K562 (cell line): ENCODE results near the gene LRIT1. TPM values are rescaled to one million over a fixed set of nuclear protein-coding genes. Genes with fewer than 3 reads are reported as not detected.
"Not testable (repeated sequence)": the region's sequence is repeated elsewhere in the genome, so short reads cannot be mapped to it uniquely, and the experiment has no call there.

Experiments
- ATAC-seq: fragments of 200-7000 bp; cut with Tn5 transposase; 3 replicates; pipeline ENCODE4 v1.9.1; 2020; ENCODE audit warnings: moderate library complexity
- BruUV-seq: library from RNA; stranded (reverse); fragments of 400-500 nt; replicated peaks from 2 replicates; lab custom pipeline; 2021; lab: Mats Ljungman, UMichigan
- CTCF ChIA-PET: fragments of 300-600 bp; formaldehyde crosslinking; extraction: SDS; loops from one replicate; lab custom pipeline; 2021; ENCODE audit warnings: low intra/inter-chr PET ratio; lab: Yijun Ruan, JAX
- POLR2A ChIA-PET: fragments of 300-600, 350-650 bp; sonication (Branson Sonifier 250); formaldehyde crosslinking; extraction: SDS; loops from one replicate; lab custom pipeline; 2021; ENCODE audit warnings: antibody characterized with exemption, inconsistent platforms; lab: Yijun Ruan, JAX
- DNase-seq, 4 experiments: peaks; one replicate each; pipeline versions ENCODE4 v3.0.0 to v3.0.0-alpha.2; 2011 to 2018; ENCODE audit warnings: low spot score in 3 of 4, mixed read lengths in 3 of 4; ENCODE audit errors: extremely low read depth in 1 of 4
- FAIRE-seq: peaks from 2 replicates; lab custom pipeline; 2011; peaks lifted over from hg19 to GRCh38; lab: Jason Lieb, UNC
- H2AFZ ChIP-seq: 2 replicates; pipeline ENCODE4 v1.6.0; 2011; ENCODE audit warnings: low read depth, low read length, control low read depth, inconsistent platforms
- H3K27ac ChIP-seq: fragments of 200-600 bp; 3 replicates; pipeline ENCODE4 v1.8.0; 2011; ENCODE audit warnings: low read depth, mild to moderate bottlenecking, control low read depth, inconsistent platforms, low read length, moderate library complexity, mixed read lengths; ENCODE audit errors: extremely low read depth
- H3K27me3 ChIP-seq, 2 experiments: fragments of 300-600 bp in 1 of 2; 2 replicates in 1 of 2; 3 replicates in 1 of 2; pipeline versions ENCODE4 v1.6.0 to v1.8.0; 2011; ENCODE audit warnings: inconsistent platforms in 2 of 2, low read length in 2 of 2, mild to moderate bottlenecking in 1 of 2, mixed read lengths in 1 of 2, moderate library complexity in 1 of 2; ENCODE audit not compliant: control insufficient read depth in 2 of 2, insufficient read depth in 2 of 2
- H3K36me3 ChIP-seq: fragments of 300-600 bp; 3 replicates; pipeline ENCODE4 v1.8.0; 2011; ENCODE audit warnings: mild to moderate bottlenecking, low read length, inconsistent platforms; ENCODE audit not compliant: control insufficient read depth, insufficient read depth
- H3K4me1 ChIP-seq, 2 experiments: fragments of 200-600 bp in 1 of 2; replicated peaks in 1 of 2; 2 replicates in 1 of 2; 3 replicates in 1 of 2; pipeline versions ENCODE4 v1.5.1 to v1.8.0; 2011; ENCODE audit warnings: inconsistent platforms in 2 of 2, low read length in 2 of 2, mild to moderate bottlenecking in 1 of 2, mixed read lengths in 1 of 2, moderate library complexity in 1 of 2; ENCODE audit not compliant: control insufficient read depth in 2 of 2, insufficient read depth in 2 of 2
- H3K4me2 ChIP-seq: 2 replicates; pipeline ENCODE4 v1.6.1; 2011; ENCODE audit warnings: low read length, control low read depth, inconsistent platforms, mixed read lengths; ENCODE audit not compliant: insufficient read depth
- H3K4me3 ChIP-seq: fragments of 200-600 bp; sonication (generic), shearing (Covaris generic); 2 replicates; pipeline ENCODE4 v1.5.1; 2016; ENCODE audit warnings: control low read depth, inconsistent platforms
- H3K79me2 ChIP-seq: fragments of 200-600 bp; 3 replicates; pipeline ENCODE4 v1.8.0; 2011; ENCODE audit warnings: low read length, inconsistent platforms; ENCODE audit not compliant: control insufficient read depth, insufficient read depth
- H3K9ac ChIP-seq, 2 experiments: 2 replicates each; pipeline versions ENCODE4 v1.6.0 to v1.6.1; 2011; ENCODE audit warnings: low read depth in 2 of 2, low read length in 2 of 2, control low read depth in 1 of 2, inconsistent platforms in 1 of 2, mild to moderate bottlenecking in 1 of 2, mixed read lengths in 1 of 2; ENCODE audit not compliant: insufficient read depth in 1 of 2
- H3K9me1 ChIP-seq: one replicate; pipeline ENCODE4 v1.6.0; 2011; ENCODE audit warnings: inconsistent platforms, mild to moderate bottlenecking, low read length, moderate library complexity; ENCODE audit not compliant: control insufficient read depth, insufficient read depth
- H3K9me3 ChIP-seq: replicated peaks from 2 replicates; pipeline ENCODE4 v1.5.1; 2011; ENCODE audit warnings: low read depth, low read length, inconsistent platforms; ENCODE audit not compliant: control insufficient read depth, insufficient read depth
- H4K20me1 ChIP-seq: replicated peaks from 2 replicates; pipeline ENCODE4 v1.6.1; 2011; ENCODE audit warnings: low read length, inconsistent platforms, mixed read lengths; ENCODE audit not compliant: control insufficient read depth, insufficient read depth
- ATF7 ChIP-seq: fragments of 450-650 bp; IDR thresholded peaks from 2 replicates; pipeline ENCODE4 v1.7.1; 2014; ENCODE audit warnings: mild to moderate bottlenecking, moderate library complexity
- E2F3 ChIP-seq: fragments of 250-450 bp; sonication (Bioruptor Pico); IDR thresholded peaks from 2 replicates; pipeline ENCODE4 v1.4.0; 2020; ENCODE audit warnings: mild to moderate bottlenecking
- EHMT2 ChIP-seq: fragments of 450-650 bp; IDR thresholded peaks from 2 replicates; pipeline ENCODE4 v1.6.1; 2018; ENCODE audit warnings: antibody characterized with exemption
- FOXA3 ChIP-seq, 2 experiments: fragments of 450-650 bp in 1 of 2; sonication (generic) in 1 of 2; formaldehyde crosslinking; IDR thresholded peaks in 1 of 2; conservative IDR thresholded peaks in 1 of 2; 2 replicates each; pipeline versions ENCODE4 v1.4.0 to v1.8.0; 2020 to 2022; ENCODE audit warnings: mild to moderate bottlenecking in 2 of 2, missing genetic modification reagents in 1 of 2
- FOXP1 ChIP-seq: sonication (generic); formaldehyde crosslinking; IDR thresholded peaks from 2 replicates; pipeline ENCODE4 v1.8.0; 2022; ENCODE audit warnings: mild to moderate bottlenecking, missing genetic modification reagents
- NCOR1 ChIP-seq: fragments of 450-650 bp; IDR thresholded peaks from 2 replicates; pipeline ENCODE4 v1.6.1; 2016; ENCODE audit warnings: mild to moderate bottlenecking, moderate library complexity
- POLR2B ChIP-seq: fragments of 450-650 bp; IDR thresholded peaks from 2 replicates; pipeline ENCODE4 v1.6.1; 2018; ENCODE audit warnings: low read depth; ENCODE audit not compliant: partially characterized antibody
- RBFOX2 ChIP-seq: fragments of 200-400 bp; formaldehyde crosslinking; IDR thresholded peaks from 2 replicates; pipeline ENCODE4 v1.6.1; 2017; ENCODE audit warnings: low read depth, mild to moderate bottlenecking, low read length, moderate library complexity
- SMAD4 ChIP-seq: fragments of 250-450 bp; sonication (Bioruptor Pico); conservative IDR thresholded peaks from 2 replicates; pipeline ENCODE4 v1.8.0; 2021; ENCODE audit warnings: inconsistent platforms, mild to moderate bottlenecking, moderate library complexity
- SMARCE1 ChIP-seq: fragments of 450-650 bp; IDR thresholded peaks from 2 replicates; pipeline ENCODE4 v1.7.1; 2016; ENCODE audit warnings: mild to moderate bottlenecking
- TAF7 ChIP-seq: fragments of 450-650 bp; IDR thresholded peaks from 2 replicates; pipeline ENCODE4 v1.6.1; 2016; ENCODE audit warnings: missing genetic modification characterization, missing compliant biosample characterization
- WGBS: fragments of 100-300 bp; shearing (Covaris generic); methylation state at CpG from one replicate; pipeline ENCODE4 v1.1.6; 2016; ENCODE audit warnings: low coverage, mixed read lengths; ENCODE audit not compliant: insufficient coverage; ENCODE audit errors: missing lambda C conversion rate; 5-methylcytosine and 5-hydroxymethylcytosine counted together
- in situ Hi-C: fragments of 300-500 bp; cut with MboI; formaldehyde crosslinking; loops from 4 replicates; pipeline ENCODE4 v1.15.0; 2018; ENCODE audit warnings: inconsistent platforms, mixed read lengths
- intact Hi-C: fragments of 100-400 bp; cut with micrococcal nuclease; formaldehyde crosslinking; loops from 2 replicates; pipeline ENCODE4 v1.14.2; 2022
- polyA plus RNA-seq, 8 experiments: library from polyadenylated mRNA; depleted of rRNA in 4 of 8; stranded (reverse) in 5 of 8; unstranded in 3 of 8; fragments of >200 nt; fragmentation: Nextera tagmentation in 2 of 8; fragmentation: Illumina TruSeq in 1 of 8; extraction: Ambion mirVana in 2 of 8; extraction: Trizol in 1 of 8; gene quantifications; 2 replicates each; pipeline versions ENCODE4 v1.2.1 to v1.2.3, GENCODE V29; 2011 to 2014; ENCODE audit warnings: inconsistent platforms in 1 of 8, missing spikeins in 1 of 8
- total RNA-seq, 7 experiments: library from RNA; depleted of rRNA in 6 of 7; stranded (reverse); fragments of >200 nt in 6 of 7; fragmentation: Illumina TruSeq in 2 of 7; extraction: Trizol in 2 of 7; gene quantifications; 2 replicates each; pipeline versions ENCODE4 v1.2.1 to v1.2.3, GENCODE V29; 2011 to 2021; ENCODE audit warnings: low replicate concordance in 1 of 7
- TF ChIP-seq, protein P1 (sequence below), 2 experiments: fragments of 450-650 bp in 1 of 2; sonication (generic) in 1 of 2; formaldehyde crosslinking in 1 of 2; IDR thresholded peaks; 2 replicates each; pipeline versions ENCODE4 v1.7.1 to v1.9.0; 2016 to 2022; ENCODE audit warnings: inconsistent platforms in 1 of 2, mild to moderate bottlenecking in 1 of 2, missing genetic modification reagents in 1 of 2

LRIT1 gene
- total and polyA plus RNA-seq, 9 of the 15 experiments (the other 6 are each of a cell fraction or from before 2014, with no cell fraction given) = not detected

GRCh38 chr10:84279876-84280475, 38.6 kb upstream of the LRIT1 start:
- CTCF ChIA-PET, H3K9me1 ChIP-seq, FAIRE-seq, H3K27ac ChIP-seq, intact Hi-C loops, H3K4me2 ChIP-seq, H3K36me3 ChIP-seq, H3K4me1 ChIP-seq, in situ Hi-C loops, H3K9me3 ChIP-seq, H4K20me1 ChIP-seq, H3K79me2 ChIP-seq, H3K27me3 ChIP-seq: not testable (repeated sequence)
- Histone ChIP-seq H2AFZ (peak overlapping the region; percentile 80), H3K4me3 (peak overlapping the region; percentile 2), H3K9ac (peak overlapping the region in 1 of 2 experiments; percentile 64; a peak in 1 of 4 replicates)
- DNase-seq (peak in 1 of 4 experiments; percentile 53), ATAC-seq (peak; percentile 91)
- POLR2A ChIA-PET = interaction anchor here (0.7 to 2.5 kb wide), 6 partner anchors 9 to 118 kb away, joined by 3 to 7 read pairs (median 4); no protein-coding TSS in a partner anchor
- 6% methylated on average over 22 of the region's 31 CpGs for WGBS
- BruUV-seq = TSS peak; percentile 84
- TF ChIP-seq EHMT2 (peak; percentile 63; the same call in 1 of the 2 replicates), FOXP1 (CRISPR knock-in tag) (peak; percentile 52; the same call in 1 of the 2 replicates), RBFOX2 (peak; percentile 46; the same call in 1 of the 2 replicates), NCOR1 (peak; percentile 36), TAF7 (tag) (peak; percentile 66; the same call in 1 of the 2 replicates), POLR2B (peak; percentile 49), ATF7 (peak; percentile 45; the same call in 1 of the 2 replicates), FOXA3 (CRISPR knock-in tag; conservative IDR thresholded peaks at IDR 0.05 in 1 of 2, IDR thresholded peaks at IDR 0.05 in 1 of 2) (peak; percentile 95 to 97), E2F3 (CRISPR knock-in tag) (peak; percentile 49; the same call in 1 of the 2 replicates), SMARCE1 (0 out of 2 replicates have a peak, but pooled peaks have one; percentile 64), SMAD4 (CRISPR knock-in tag) (peak; percentile 63)
- TF ChIP-seq, protein P1, sequence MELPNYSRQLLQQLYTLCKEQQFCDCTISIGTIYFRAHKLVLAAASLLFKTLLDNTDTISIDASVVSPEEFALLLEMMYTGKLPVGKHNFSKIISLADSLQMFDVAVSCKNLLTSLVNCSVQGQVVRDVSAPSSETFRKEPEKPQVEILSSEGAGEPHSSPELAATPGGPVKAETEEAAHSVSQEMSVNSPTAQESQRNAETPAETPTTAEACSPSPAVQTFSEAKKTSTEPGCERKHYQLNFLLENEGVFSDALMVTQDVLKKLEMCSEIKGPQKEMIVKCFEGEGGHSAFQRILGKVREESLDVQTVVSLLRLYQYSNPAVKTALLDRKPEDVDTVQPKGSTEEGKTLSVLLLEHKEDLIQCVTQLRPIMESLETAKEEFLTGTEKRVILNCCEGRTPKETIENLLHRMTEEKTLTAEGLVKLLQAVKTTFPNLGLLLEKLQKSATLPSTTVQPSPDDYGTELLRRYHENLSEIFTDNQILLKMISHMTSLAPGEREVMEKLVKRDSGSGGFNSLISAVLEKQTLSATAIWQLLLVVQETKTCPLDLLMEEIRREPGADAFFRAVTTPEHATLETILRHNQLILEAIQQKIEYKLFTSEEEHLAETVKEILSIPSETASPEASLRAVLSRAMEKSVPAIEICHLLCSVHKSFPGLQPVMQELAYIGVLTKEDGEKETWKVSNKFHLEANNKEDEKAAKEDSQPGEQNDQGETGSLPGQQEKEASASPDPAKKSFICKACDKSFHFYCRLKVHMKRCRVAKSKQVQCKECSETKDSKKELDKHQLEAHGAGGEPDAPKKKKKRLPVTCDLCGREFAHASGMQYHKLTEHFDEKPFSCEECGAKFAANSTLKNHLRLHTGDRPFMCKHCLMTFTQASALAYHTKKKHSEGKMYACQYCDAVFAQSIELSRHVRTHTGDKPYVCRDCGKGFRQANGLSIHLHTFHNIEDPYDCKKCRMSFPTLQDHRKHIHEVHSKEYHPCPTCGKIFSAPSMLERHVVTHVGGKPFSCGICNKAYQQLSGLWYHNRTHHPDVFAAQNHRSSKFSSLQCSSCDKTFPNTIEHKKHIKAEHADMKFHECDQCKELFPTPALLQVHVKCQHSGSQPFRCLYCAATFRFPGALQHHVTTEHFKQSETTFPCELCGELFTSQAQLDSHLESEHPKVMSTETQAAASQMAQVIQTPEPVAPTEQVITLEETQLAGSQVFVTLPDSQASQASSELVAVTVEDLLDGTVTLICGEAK (IDR thresholded peaks at IDR 0.05) = 0 out of 2 replicates have a peak, but pooled peaks have one; percentile 1
- TF ChIP-seq, protein P1 (CRISPR knock-in tag; IDR thresholded peaks at IDR 0.05) = not testable (repeated sequence)
